HCT116 (cell line): ENCODE data around the gene CPZ. TPM values are rescaled to one million over a fixed set of nuclear protein-coding genes. Genes with fewer than 3 reads are reported as not detected.

ENCODE experiments used
- ATAC-seq: fragments of 200-7000 bp; cut with Tn5 transposase; 2 replicates; pipeline ENCODE4 v1.9.1; 2020; ENCODE audit warnings: mild to moderate bottlenecking, moderate library complexity
- BruUV-seq: library from RNA; stranded (reverse); fragments of 400-500 nt; replicated peaks from 2 replicates; lab custom pipeline; 2021; lab: Mats Ljungman, UMichigan
- CTCF ChIA-PET: fragments of 300-600 bp; sonication (Branson Sonifier 250); formaldehyde crosslinking; loops from one replicate; lab custom pipeline; 2021; ENCODE audit warnings: antibody characterized with exemption; lab: Charles Lee
- POLR2A ChIA-PET: fragments of 300-600, 350-600 bp; sonication (Branson Sonifier 250); formaldehyde crosslinking; loops from one replicate; lab custom pipeline; 2021; ENCODE audit warnings: antibody characterized with exemption; lab: Charles Lee
- RAD21 ChIA-PET, 2 experiments: fragments of 300-600 bp; sonication (Branson Sonifier 250); formaldehyde crosslinking; loops; one replicate each; lab custom pipeline; 2023; ENCODE audit warnings: low total read pairs in 2 of 2; ENCODE audit not compliant: uncharacterized antibody in 2 of 2, unreplicated experiment in 2 of 2, low non-redundant PET in 1 of 2; lab: Charles Lee
- DNase-seq: peaks from one replicate; pipeline ENCODE4 v3.0.0-alpha.2; 2010; ENCODE audit warnings: low read depth, low spot score
- H2AFZ ChIP-seq: fragments of 200-600 bp; shearing (Covaris generic), sonication (generic); 2 replicates; pipeline ENCODE4 v1.6.1; 2017; ENCODE audit warnings: low read depth, mixed run types, mixed read lengths, antibody characterized with exemption, low read length; ENCODE audit not compliant: poor library complexity, severe bottlenecking
- H3K27ac ChIP-seq: 2 replicates; pipeline ENCODE4 v1.5.1; 2012; ENCODE audit warnings: low read depth, low read length
- H3K27me3 ChIP-seq: fragments of 200-600 bp; sonication (generic); 2 replicates; pipeline ENCODE4 v1.6.1; 2016; ENCODE audit warnings: mixed run types, low read length, mixed read lengths; ENCODE audit not compliant: insufficient read depth
- H3K36me3 ChIP-seq, 2 experiments: fragments of 200-500 bp in 1 of 2; fragments of 200-600 bp in 1 of 2; sonication (Bioruptor generic) in 1 of 2; sonication (generic) in 1 of 2; 2 replicates each; pipeline versions ENCODE4 v1.5.1 to v1.6.1; 2014 to 2016; ENCODE audit warnings: low read length in 2 of 2, inconsistent platforms in 1 of 2, mixed read lengths in 1 of 2, mixed run types in 1 of 2; ENCODE audit not compliant: insufficient read depth in 2 of 2, control insufficient read depth in 1 of 2
- H3K4me1 ChIP-seq, 2 experiments: fragments of 200-600 bp in 1 of 2; sonication (generic) in 1 of 2; 2 replicates each; pipeline versions ENCODE4 v1.5.1 to v1.6.1; 2012 to 2017; ENCODE audit warnings: low read length in 2 of 2, inconsistent platforms in 1 of 2, mild to moderate bottlenecking in 1 of 2, mixed read lengths in 1 of 2, mixed run types in 1 of 2, moderate library complexity in 1 of 2; ENCODE audit not compliant: insufficient read depth in 2 of 2, control insufficient read depth in 1 of 2
- H3K4me2 ChIP-seq: fragments of 200-600 bp; sonication (generic); 2 replicates; pipeline ENCODE4 v1.6.1; 2017; ENCODE audit warnings: mixed run types, low read length, mixed read lengths
- H3K4me3 ChIP-seq, 2 experiments: fragments of 200-600 bp in 1 of 2; sonication (generic) in 1 of 2; replicated peaks in 1 of 2; 2 replicates each; pipeline ENCODE4 v1.5.1; 2011 to 2016; ENCODE audit warnings: low read length in 2 of 2, control low read depth in 1 of 2, low read depth in 1 of 2, mild to moderate bottlenecking in 1 of 2, mixed read lengths in 1 of 2, mixed run types in 1 of 2
- H3K79me2 ChIP-seq: fragments of 200-600 bp; sonication (generic); 2 replicates; pipeline ENCODE4 v1.6.1; 2017; ENCODE audit warnings: mild to moderate bottlenecking, mixed run types, low read length, moderate library complexity, mixed read lengths; ENCODE audit not compliant: insufficient read depth
- H3K9ac ChIP-seq: fragments of 200-600 bp; sonication (generic); 2 replicates; pipeline ENCODE4 v1.6.1; 2016; ENCODE audit warnings: low read length, mixed read lengths
- H3K9me2 ChIP-seq: fragments of 200-600 bp; sonication (generic), shearing (Covaris generic); 2 replicates; pipeline ENCODE4 v1.6.1; 2017; ENCODE audit warnings: mixed run types, mild to moderate bottlenecking, moderate library complexity; ENCODE audit not compliant: insufficient read depth
- H3K9me3 ChIP-seq, 2 experiments: fragments of 200-500 bp in 1 of 2; fragments of 200-600 bp in 1 of 2; sonication (Bioruptor generic) in 1 of 2; sonication (generic) in 1 of 2; 2 replicates each; pipeline ENCODE4 v1.6.1; 2014 to 2017; ENCODE audit warnings: low read length in 2 of 2, mixed read lengths in 2 of 2, inconsistent platforms in 1 of 2, low read depth in 1 of 2, mild to moderate bottlenecking in 1 of 2, mixed run types in 1 of 2, moderate library complexity in 1 of 2; ENCODE audit not compliant: control insufficient read depth in 1 of 2, insufficient read depth in 1 of 2
- H4K20me1 ChIP-seq: fragments of 200-600 bp; sonication (generic), shearing (Covaris generic); 2 replicates; pipeline ENCODE4 v1.6.1; 2017; ENCODE audit warnings: mixed run types, mild to moderate bottlenecking, moderate library complexity; ENCODE audit not compliant: insufficient read depth
- ATF3 ChIP-seq: IDR thresholded peaks from 2 replicates; pipeline ENCODE4 v1.6.1; 2012
- CEBPB ChIP-seq: IDR thresholded peaks from 2 replicates; pipeline ENCODE4 v1.6.1; 2012; ENCODE audit warnings: low read depth
- CTCF ChIP-seq, 3 experiments: fragments of 200-600 bp in 1 of 3; sonication (generic) in 1 of 3; IDR thresholded peaks in 2 of 3; conservative IDR thresholded peaks in 1 of 3; 2 replicates each; pipeline ENCODE4 v1.5.1; 2012 to 2017; ENCODE audit warnings: low read depth in 2 of 3, low read length in 2 of 3, antibody characterized with exemption in 1 of 3, borderline replicate concordance in 1 of 3, control low read depth in 1 of 3, mild to moderate bottlenecking in 1 of 3, mixed read lengths in 1 of 3, mixed run types in 1 of 3, moderate library complexity in 1 of 3; ENCODE audit not compliant: insufficient read depth in 1 of 3
- EGR1 ChIP-seq: IDR thresholded peaks from 2 replicates; pipeline ENCODE4 v1.6.1; 2012; ENCODE audit warnings: low read depth
- ELF1 ChIP-seq: IDR thresholded peaks from 2 replicates; pipeline ENCODE4 v1.6.1; 2012; ENCODE audit warnings: low read depth, borderline replicate concordance
- EZH2 ChIP-seq: fragments of 200-600 bp; sonication (generic); IDR thresholded peaks from 2 replicates; pipeline ENCODE4 v1.6.1; 2017; ENCODE audit warnings: antibody characterized with exemption, mixed run types
- EZH2phosphoT487 ChIP-seq: fragments of 200-600 bp; IDR thresholded peaks from 2 replicates; pipeline ENCODE4 v1.6.1; 2018; ENCODE audit warnings: antibody characterized with exemption, borderline replicate concordance
- JUND ChIP-seq: IDR thresholded peaks from 2 replicates; pipeline ENCODE4 v1.6.1; 2012
- MAX ChIP-seq: IDR thresholded peaks from 2 replicates; pipeline ENCODE4 v1.6.1; 2012
- POLR2A ChIP-seq: IDR thresholded peaks from 2 replicates; pipeline ENCODE4 v1.7.0; 2011; ENCODE audit warnings: borderline replicate concordance; ENCODE audit not compliant: insufficient read depth, insufficient read length; ENCODE audit errors: extremely low read depth
- POLR2AphosphoS5 ChIP-seq: IDR thresholded peaks from 2 replicates; pipeline ENCODE4 v1.6.1; 2011; ENCODE audit warnings: mild to moderate bottlenecking, low read depth, low read length, moderate library complexity
- RAD21 ChIP-seq: IDR thresholded peaks from 2 replicates; pipeline ENCODE4 v1.6.1; 2012; ENCODE audit warnings: low read depth, mild to moderate bottlenecking
- REST ChIP-seq: IDR thresholded peaks from 2 replicates; pipeline ENCODE4 v1.6.1; 2012; ENCODE audit warnings: low read depth
- SIN3A ChIP-seq: IDR thresholded peaks from 2 replicates; pipeline ENCODE4 v1.6.1; 2012; ENCODE audit warnings: low read depth
- SP1 ChIP-seq: IDR thresholded peaks from 2 replicates; pipeline ENCODE4 v1.6.1; 2012; ENCODE audit warnings: low read depth
- ZBTB33 ChIP-seq: IDR thresholded peaks from 2 replicates; pipeline ENCODE4 v1.6.1; 2011; ENCODE audit warnings: mild to moderate bottlenecking, low read length, moderate library complexity; ENCODE audit not compliant: insufficient replicate concordance; ENCODE audit errors: extremely low read depth
- ZNF274 ChIP-seq: fragments of 200-500 bp; sonication (Bioruptor generic); IDR thresholded peaks from 2 replicates; pipeline ENCODE4 v1.6.1; 2014; ENCODE audit warnings: mild to moderate bottlenecking, low read depth, low read length, inconsistent platforms
- intact Hi-C: fragments of 100-400 bp; cut with micrococcal nuclease; formaldehyde crosslinking; loops from 2 replicates; pipeline ENCODE4 v1.10.0; 2022
- total RNA-seq: library from RNA; stranded (reverse); gene quantifications from one replicate; pipeline ENCODE4 v1.2.1, GENCODE V29; 2021; ENCODE audit not compliant: unreplicated experiment

The CPZ gene
- total RNA-seq, 1 experiment from 2014 or later: not detected

- ChIA-PET CTCF (no interaction called here), RAD21 (no interaction called here)
- intact Hi-C loops: no loop called here
These were observed 17.7 kb upstream of the CPZ start for GRCh38 chr4:8574796-8575370.

More at GRCh38 chr4:8574796-8575370, 17.7 kb upstream of the CPZ start:
- H3K36me3 ChIP-seq: no peaks in the 10 kb centered on the region
- no peak overlapping the region for H3K9ac ChIP-seq
- no peak overlapping the region for H2AFZ ChIP-seq
- no peak for DNase-seq
- H3K9me3 ChIP-seq: no peaks in the 10 kb centered on the region
- H3K27ac ChIP-seq: no peak overlapping the region
- H3K27me3 ChIP-seq: peaks cover 26% of the 10 kb centered on the region
- peaks cover 0 to 12% of the 10 kb centered on the region in 2 experiments; a peak in 1 of 4 replicates for H3K4me1 ChIP-seq
- H3K4me3 ChIP-seq: no peak overlapping the region
- BruUV-seq: no TSS peak
- H3K79me2 ChIP-seq: no peaks in the 10 kb centered on the region
- ATAC-seq: no peak
- H3K9me2 ChIP-seq: no peaks in the 10 kb centered on the region
- TF ChIP-seq POLR2A: no peak
- TF ChIP-seq EZH2: no peak
- TF ChIP-seq ATF3: no peak
- TF ChIP-seq EGR1: no peak
- no peak for TF ChIP-seq ZNF274
- no peak for TF ChIP-seq CEBPB
- TF ChIP-seq EZH2phosphoT487: no peak
- TF ChIP-seq SIN3A: no peak
- no peak for TF ChIP-seq RAD21
- TF ChIP-seq ELF1: no peak
- TF ChIP-seq ZBTB33: no peak
- TF ChIP-seq MAX: no peak
- no peak for TF ChIP-seq SP1
- no peak for TF ChIP-seq JUND
- no peak for TF ChIP-seq REST
- TF ChIP-seq CTCF (IDR thresholded peaks at IDR 0.05 in 2 of 3, conservative IDR thresholded peaks at IDR 0.05 in 1 of 3; ENCODE audit: borderline replicate concordance in 1 of 3, insufficient read depth in 1 of 3, low read depth in 2 of 3, low read length in 2 of 3): no peak
- no peak for TF ChIP-seq POLR2AphosphoS5
- POLR2A ChIA-PET: no interaction called here
- no peak overlapping the region for H3K4me2 ChIP-seq
- H4K20me1 ChIP-seq: no peaks in the 10 kb centered on the region
